Calu3 (cell line): ENCODE measurements around the gene GLIPR1. TPM values are rescaled to one million over a fixed set of nuclear protein-coding genes. Genes with fewer than 3 reads are reported as not detected.

ENCODE experiments used
- BruUV-seq: library from RNA; stranded (reverse); fragments of 400-500 nt; replicated peaks from 2 replicates; lab custom pipeline; 2021; lab: Mats Ljungman, UMichigan
- CTCF ChIA-PET: fragments of 300-600 bp; sonication (Branson Sonifier 250); formaldehyde crosslinking; loops from one replicate; lab custom pipeline; 2022; ENCODE audit warnings: antibody characterized with exemption; lab: Charles Lee
- DNase-seq: peaks from one replicate; pipeline ENCODE4 v3.0.0; 2022
- H3K27ac Mint-ChIP-seq: one replicate; pipeline ENCODE4 v1.8.0; 2022; ENCODE audit warnings: mixed read lengths; ENCODE audit not compliant: unreplicated experiment
- H3K27me3 Mint-ChIP-seq: one replicate; pipeline ENCODE4 v1.8.0; 2022; ENCODE audit warnings: mixed read lengths; ENCODE audit not compliant: unreplicated experiment
- H3K36me3 Mint-ChIP-seq: one replicate; pipeline ENCODE4 v1.8.0; 2022; ENCODE audit warnings: mild to moderate bottlenecking, moderate library complexity, mixed read lengths; ENCODE audit not compliant: insufficient read depth, unreplicated experiment
- H3K4me1 Mint-ChIP-seq: one replicate; pipeline ENCODE4 v1.8.0; 2022; ENCODE audit warnings: mild to moderate bottlenecking, low read depth, mixed read lengths; ENCODE audit not compliant: unreplicated experiment
- H3K4me3 Mint-ChIP-seq: one replicate; pipeline ENCODE4 v1.8.0; 2022; ENCODE audit warnings: mild to moderate bottlenecking, low read depth, moderate library complexity, mixed read lengths; ENCODE audit not compliant: unreplicated experiment
- H3K9me3 Mint-ChIP-seq: one replicate; pipeline ENCODE4 v1.8.0; 2022; ENCODE audit warnings: low read depth, mixed read lengths; ENCODE audit not compliant: unreplicated experiment
- intact Hi-C: fragments of 100-400 bp; cut with micrococcal nuclease; formaldehyde crosslinking; loops from one replicate; pipeline ENCODE4 v1.10.0; 2022; ENCODE audit not compliant: unreplicated experiment
- total RNA-seq: library from RNA; stranded (reverse); gene quantifications from 2 replicates; pipeline ENCODE4 v1.2.3, GENCODE V29; 2022
- TF ChIP-seq, protein P1 (sequence below): fragments of 200-600 bp; IDR thresholded peaks from one replicate; pipeline ENCODE4 v1.8.0; 2022; ENCODE audit warnings: antibody characterized with exemption; ENCODE audit not compliant: unreplicated experiment

GLIPR1 gene
- total RNA-seq, 1 experiment from 2014 or later = 38.5 TPM

DNA sequence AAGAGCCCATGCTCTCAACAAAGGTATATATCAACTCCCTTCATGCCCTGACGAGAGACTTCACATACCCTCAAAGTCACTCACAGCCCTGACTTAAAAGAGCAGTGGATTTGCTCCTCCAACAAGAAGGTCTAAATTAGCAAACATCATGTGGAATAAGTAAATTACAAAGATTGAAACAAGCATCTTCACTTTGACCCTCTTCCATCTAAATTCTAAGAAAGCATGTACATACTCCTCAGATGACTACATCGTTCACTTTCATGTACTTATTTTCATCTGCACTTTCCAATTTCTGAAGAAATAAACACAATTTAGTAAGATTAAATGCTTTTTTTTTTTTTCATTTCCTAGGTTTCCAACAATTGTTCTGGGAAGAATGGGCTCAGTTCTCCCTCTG lies 69.4 kb downstream of the GLIPR1 start:
- Mint-ChIP-seq H3K9me3 (no peaks in the 10 kb centered on the region), H3K36me3 (no peaks in the 10 kb centered on the region), H3K27ac (no peak overlapping the region), H3K4me1 (peaks cover 43% of the 10 kb centered on the region), H3K4me3 (no peak overlapping the region), H3K27me3 (no peaks in the 10 kb centered on the region)
- TF ChIP-seq, protein P1, sequence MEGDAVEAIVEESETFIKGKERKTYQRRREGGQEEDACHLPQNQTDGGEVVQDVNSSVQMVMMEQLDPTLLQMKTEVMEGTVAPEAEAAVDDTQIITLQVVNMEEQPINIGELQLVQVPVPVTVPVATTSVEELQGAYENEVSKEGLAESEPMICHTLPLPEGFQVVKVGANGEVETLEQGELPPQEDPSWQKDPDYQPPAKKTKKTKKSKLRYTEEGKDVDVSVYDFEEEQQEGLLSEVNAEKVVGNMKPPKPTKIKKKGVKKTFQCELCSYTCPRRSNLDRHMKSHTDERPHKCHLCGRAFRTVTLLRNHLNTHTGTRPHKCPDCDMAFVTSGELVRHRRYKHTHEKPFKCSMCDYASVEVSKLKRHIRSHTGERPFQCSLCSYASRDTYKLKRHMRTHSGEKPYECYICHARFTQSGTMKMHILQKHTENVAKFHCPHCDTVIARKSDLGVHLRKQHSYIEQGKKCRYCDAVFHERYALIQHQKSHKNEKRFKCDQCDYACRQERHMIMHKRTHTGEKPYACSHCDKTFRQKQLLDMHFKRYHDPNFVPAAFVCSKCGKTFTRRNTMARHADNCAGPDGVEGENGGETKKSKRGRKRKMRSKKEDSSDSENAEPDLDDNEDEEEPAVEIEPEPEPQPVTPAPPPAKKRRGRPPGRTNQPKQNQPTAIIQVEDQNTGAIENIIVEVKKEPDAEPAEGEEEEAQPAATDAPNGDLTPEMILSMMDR = no peak
- CTCF ChIA-PET = interaction anchor here (1.3 kb wide), 1 partner anchor 22 kb away, joined by 4 read pairs; no protein-coding TSS in a partner anchor
- no TSS peak for BruUV-seq
- intact Hi-C loops = no loop called here
- no peak for DNase-seq

DNA sequence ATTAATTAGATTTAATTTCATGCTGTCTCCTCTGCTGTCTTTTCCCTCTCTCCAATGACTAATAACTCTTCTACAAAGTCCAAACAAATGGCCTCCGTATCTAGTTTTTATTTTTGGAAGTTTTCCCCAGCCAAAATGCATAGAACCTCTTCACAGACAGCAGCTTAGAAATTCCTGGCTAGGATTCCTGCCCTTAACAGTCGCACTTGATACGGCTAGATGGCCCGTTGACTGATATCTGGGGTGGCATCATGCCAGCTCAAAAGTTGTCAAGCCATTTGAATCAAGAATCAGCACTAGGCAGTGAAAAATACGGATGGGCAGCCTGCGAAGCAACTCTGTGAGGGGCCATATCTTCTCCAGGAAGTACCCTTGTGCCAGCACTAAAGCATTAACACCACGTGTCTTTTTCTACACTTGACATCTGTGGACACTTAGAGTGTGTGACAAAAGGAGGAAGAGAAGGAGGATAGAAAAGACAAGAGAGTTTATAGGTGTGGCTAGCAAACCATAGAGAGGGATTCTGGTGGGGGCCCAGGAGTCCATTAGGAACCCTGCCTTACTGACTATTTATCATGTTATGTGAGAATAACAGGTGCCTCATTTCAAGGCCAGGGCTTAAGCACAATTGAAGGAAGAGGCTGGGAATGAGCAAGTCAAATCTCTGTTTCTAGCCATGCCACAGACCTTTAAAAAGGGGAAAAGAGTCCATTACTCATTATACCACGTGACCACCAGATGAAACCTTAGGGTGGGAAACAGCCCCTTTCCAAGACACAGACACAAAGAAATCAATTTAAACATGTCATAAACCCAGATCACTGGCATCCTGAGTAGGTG lies 70.1 kb downstream of the GLIPR1 start:
- no peak overlapping the region for H3K27ac Mint-ChIP-seq

DNA sequence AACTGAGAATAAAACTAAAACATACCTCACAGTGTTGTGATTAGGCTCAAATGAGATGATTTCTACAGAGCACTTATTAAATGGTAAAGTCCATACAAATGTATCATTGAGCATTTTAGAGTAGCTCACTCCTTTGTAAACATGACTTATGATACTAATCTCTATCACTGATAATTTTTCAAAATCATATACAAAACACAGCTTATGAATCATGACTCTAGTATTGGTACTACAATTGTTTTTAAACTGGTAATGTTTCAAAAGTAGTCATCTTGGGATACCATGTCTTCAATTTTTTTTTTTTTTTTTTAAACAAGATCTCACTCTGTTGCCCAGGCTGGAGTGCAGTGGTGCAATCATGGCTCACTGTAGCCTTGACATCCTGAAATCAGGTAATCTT lies 70.9 kb downstream of the GLIPR1 start:
- no TSS peak for BruUV-seq
- Mint-ChIP-seq H3K36me3 (no peaks in the 10 kb centered on the region), H3K27ac (no peak overlapping the region), H3K9me3 (no peaks in the 10 kb centered on the region), H3K4me1 (peaks cover 49% of the 10 kb centered on the region), H3K27me3 (no peaks in the 10 kb centered on the region), H3K4me3 (no peak overlapping the region)
- intact Hi-C loops = no loop called here
- no peak for DNase-seq
- CTCF ChIA-PET = interaction anchor here (0.7 kb wide), 1 partner anchor 264 kb away, joined by 4 read pairs; no protein-coding TSS in a partner anchor
- TF ChIP-seq, protein P1 = no peak

More for the DNA sequence above, 70.1 kb downstream of the GLIPR1 start:
- CTCF ChIA-PET = interaction anchor here (0.6 to 1.3 kb wide), 3 partner anchors 22 to 470 kb away, joined by 4 to 6 read pairs (median 4); no protein-coding TSS in a partner anchor
- TF ChIP-seq, protein P1 = no peak
- no TSS peak for BruUV-seq
- H3K4me3 Mint-ChIP-seq = no peak overlapping the region
- H3K9me3 Mint-ChIP-seq = no peaks in the 10 kb centered on the region
- intact Hi-C loops = no loop called here
- no peak for DNase-seq
- peaks cover 43% of the 10 kb centered on the region for H3K4me1 Mint-ChIP-seq
- H3K36me3 Mint-ChIP-seq = no peaks in the 10 kb centered on the region
- H3K27me3 Mint-ChIP-seq = no peaks in the 10 kb centered on the region

DNA sequence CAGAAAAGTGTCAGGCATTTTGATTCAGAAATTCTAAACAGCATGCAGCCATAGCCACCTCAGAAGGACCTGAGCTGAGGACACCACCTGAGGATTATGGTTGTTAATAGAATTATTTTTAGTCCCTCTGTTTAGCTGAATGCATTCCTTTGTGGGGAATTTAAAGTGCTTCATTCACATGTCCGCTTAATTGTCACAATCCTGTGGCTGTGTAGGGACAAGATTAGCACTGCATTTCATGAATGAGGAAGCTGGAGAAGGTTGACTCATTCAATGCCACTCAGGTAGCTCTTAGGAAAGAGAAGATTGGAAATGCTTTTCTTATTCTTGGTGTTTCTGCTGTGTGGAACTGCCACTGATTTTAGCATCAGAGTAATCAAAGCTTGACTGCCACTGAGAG lies 72.8 kb downstream of the GLIPR1 start:
- no peaks in the 10 kb centered on the region for H3K9me3 Mint-ChIP-seq
- CTCF ChIA-PET = interaction anchor here (0.7 to 1.9 kb wide), 10 partner anchors 9 to 901 kb away, joined by 3 to 5 read pairs (median 4); partner anchors contain the start of genes GLIPR1L2 and PHLDA1
- no TSS peak for BruUV-seq
- no peaks in the 10 kb centered on the region for H3K27me3 Mint-ChIP-seq
- no peak overlapping the region for H3K4me3 Mint-ChIP-seq
- H3K36me3 Mint-ChIP-seq = no peaks in the 10 kb centered on the region
- H3K4me1 Mint-ChIP-seq = peaks cover 53% of the 10 kb centered on the region
- TF ChIP-seq, protein P1 = no peak
- intact Hi-C loops = no loop called here
- DNase-seq = peak; percentile 49
- peak overlapping the region; percentile 48 for H3K27ac Mint-ChIP-seq

Other genes starting within 250 kb of the GLIPR1 start
- gene CAPS2, start 150.4 kb upstream of the GLIPR1 start, total RNA-seq = 11.8 and 12.1 TPM in 2 replicates
- not detected in 2 replicates for gene GLIPR1L1, start 146.1 kb upstream of the GLIPR1 start, total RNA-seq
- gene GLIPR1L2, start 89.7 kb upstream of the GLIPR1 start, total RNA-seq = 0.76 TPM in 1 of 2 replicates, not detected in the other
- 110 and 114 TPM in 2 replicates for gene KRR1, start 30.9 kb downstream of the GLIPR1 start, total RNA-seq